Fibroblast of lung (primary cell): ENCODE measurements around the gene EIF4H.

ENCODE experiments used
- EZH2 ChIP-seq: IDR thresholded peaks from 2 replicates; pipeline ENCODE4 v1.5.1; 2012; ENCODE audit warnings: low read length, control low read depth, mild to moderate bottlenecking; ENCODE audit errors: missing control alignments
- TF ChIP-seq, protein P1 (sequence below), 2 donors: IDR thresholded peaks in 1 of 2; conservative IDR thresholded peaks in 1 of 2; 1 replicate in 1 of 2; 2 replicates in 1 of 2; pipeline ENCODE4 v1.5.1; 2011 to 2012; ENCODE audit warnings: low read length in 2 of 2, control low read depth in 1 of 2, inconsistent platforms in 1 of 2, low read depth in 1 of 2, mild to moderate bottlenecking in 1 of 2

DNA sequence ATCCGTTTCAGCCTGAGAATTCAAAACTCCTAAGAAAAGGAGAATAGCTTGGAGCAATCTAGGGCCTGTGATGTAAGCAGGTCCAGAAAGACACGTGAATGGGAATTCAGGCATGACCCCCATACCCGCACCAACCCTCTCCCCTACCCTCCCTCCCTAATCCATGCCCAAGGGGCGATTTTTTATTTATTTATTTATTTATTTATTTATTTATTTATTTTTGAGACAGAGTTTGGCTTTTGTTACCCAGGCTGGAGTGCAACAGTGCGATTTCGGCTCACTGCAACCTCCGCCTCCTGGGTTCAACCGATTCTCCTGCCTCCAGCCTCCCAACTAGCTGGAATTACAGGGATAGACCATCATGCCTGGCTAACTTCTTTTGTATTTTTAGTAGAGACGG, 16.6 kb upstream of the EIF4H start:
- TF ChIP-seq, protein P1, sequence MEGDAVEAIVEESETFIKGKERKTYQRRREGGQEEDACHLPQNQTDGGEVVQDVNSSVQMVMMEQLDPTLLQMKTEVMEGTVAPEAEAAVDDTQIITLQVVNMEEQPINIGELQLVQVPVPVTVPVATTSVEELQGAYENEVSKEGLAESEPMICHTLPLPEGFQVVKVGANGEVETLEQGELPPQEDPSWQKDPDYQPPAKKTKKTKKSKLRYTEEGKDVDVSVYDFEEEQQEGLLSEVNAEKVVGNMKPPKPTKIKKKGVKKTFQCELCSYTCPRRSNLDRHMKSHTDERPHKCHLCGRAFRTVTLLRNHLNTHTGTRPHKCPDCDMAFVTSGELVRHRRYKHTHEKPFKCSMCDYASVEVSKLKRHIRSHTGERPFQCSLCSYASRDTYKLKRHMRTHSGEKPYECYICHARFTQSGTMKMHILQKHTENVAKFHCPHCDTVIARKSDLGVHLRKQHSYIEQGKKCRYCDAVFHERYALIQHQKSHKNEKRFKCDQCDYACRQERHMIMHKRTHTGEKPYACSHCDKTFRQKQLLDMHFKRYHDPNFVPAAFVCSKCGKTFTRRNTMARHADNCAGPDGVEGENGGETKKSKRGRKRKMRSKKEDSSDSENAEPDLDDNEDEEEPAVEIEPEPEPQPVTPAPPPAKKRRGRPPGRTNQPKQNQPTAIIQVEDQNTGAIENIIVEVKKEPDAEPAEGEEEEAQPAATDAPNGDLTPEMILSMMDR (conservative IDR thresholded peaks at IDR 0.05 in 1 of 2, IDR thresholded peaks at IDR 0.05 in 1 of 2; ENCODE audit: low read depth in 1 of 2, low read length in 2 of 2): no peak
- TF ChIP-seq EZH2: no peak
